ENCODE data around the gene C5orf46.

C5orf46 gene

DNA sequence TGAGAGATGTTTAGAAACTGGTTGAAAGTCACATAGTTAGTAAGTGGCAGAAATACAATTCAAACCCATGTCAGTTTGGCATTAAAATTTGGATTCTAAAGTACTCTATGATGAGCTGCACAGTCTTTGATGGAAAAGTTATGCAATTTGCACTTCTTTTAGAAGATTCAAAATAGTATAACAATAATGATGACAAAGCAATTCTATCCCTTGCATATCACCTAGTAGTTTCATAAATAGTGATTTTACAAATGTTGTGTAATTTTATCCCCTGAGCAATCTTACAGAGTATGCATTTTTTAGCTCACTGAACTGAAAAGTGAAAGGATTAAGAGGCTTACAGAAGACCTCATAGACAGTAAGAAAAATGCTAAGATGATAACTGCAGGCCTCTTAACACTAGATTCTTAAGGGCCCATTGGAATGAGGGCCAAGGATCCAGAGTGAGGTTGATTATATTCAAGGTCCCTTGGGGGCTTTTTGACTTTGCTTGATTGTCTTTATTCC lies 3.7 kb downstream of the C5orf46 start:
- DNase-seq: no peak
- H3K4me3 ChIP-seq (ENCODE audit: low read depth, low read length): no peak overlapping the region
- no peaks in the 10 kb centered on the region for H3K27me3 ChIP-seq (replicated peaks)
- H3K27ac ChIP-seq: no peak overlapping the region
- TF ChIP-seq, protein P1, sequence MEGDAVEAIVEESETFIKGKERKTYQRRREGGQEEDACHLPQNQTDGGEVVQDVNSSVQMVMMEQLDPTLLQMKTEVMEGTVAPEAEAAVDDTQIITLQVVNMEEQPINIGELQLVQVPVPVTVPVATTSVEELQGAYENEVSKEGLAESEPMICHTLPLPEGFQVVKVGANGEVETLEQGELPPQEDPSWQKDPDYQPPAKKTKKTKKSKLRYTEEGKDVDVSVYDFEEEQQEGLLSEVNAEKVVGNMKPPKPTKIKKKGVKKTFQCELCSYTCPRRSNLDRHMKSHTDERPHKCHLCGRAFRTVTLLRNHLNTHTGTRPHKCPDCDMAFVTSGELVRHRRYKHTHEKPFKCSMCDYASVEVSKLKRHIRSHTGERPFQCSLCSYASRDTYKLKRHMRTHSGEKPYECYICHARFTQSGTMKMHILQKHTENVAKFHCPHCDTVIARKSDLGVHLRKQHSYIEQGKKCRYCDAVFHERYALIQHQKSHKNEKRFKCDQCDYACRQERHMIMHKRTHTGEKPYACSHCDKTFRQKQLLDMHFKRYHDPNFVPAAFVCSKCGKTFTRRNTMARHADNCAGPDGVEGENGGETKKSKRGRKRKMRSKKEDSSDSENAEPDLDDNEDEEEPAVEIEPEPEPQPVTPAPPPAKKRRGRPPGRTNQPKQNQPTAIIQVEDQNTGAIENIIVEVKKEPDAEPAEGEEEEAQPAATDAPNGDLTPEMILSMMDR (IDR thresholded peaks at IDR 0.05; ENCODE audit: low read depth, low read length, missing control alignments): no peak
- in situ Hi-C loops (cut with HindIII; ENCODE audit: low pct_ligation_motif_present, low sequenced_read_pairs): no loop called here
- no peaks in the 10 kb centered on the region for H3K36me3 ChIP-seq (replicated peaks)

DNA sequence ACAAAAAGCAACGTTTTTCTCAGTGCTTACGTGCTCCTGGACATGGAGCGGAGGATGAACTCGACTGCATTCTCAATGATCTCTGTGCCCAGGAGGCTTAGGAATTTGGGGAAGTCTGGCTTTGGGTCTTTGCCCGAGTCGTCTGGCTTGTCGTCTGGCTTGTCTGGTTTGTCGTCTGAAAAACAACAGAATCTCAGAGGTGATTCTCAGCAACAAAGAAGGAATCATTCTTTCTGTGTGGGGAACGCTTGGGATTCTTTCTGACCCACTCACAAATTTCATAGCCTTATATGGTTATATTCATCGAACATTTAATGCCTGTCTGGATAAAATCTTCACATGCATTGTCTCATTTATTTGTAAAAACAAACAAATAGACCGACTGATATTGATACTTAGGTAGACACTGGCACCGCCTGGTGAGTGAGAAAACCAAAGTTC lies 4.7 kb downstream of the C5orf46 start:
- H3K36me3 ChIP-seq (replicated peaks): no peaks in the 10 kb centered on the region
- TF ChIP-seq, protein P1 (IDR thresholded peaks at IDR 0.05; ENCODE audit: low read depth, low read length, missing control alignments): no peak
- peak; percentile 69 for DNase-seq

DNA sequence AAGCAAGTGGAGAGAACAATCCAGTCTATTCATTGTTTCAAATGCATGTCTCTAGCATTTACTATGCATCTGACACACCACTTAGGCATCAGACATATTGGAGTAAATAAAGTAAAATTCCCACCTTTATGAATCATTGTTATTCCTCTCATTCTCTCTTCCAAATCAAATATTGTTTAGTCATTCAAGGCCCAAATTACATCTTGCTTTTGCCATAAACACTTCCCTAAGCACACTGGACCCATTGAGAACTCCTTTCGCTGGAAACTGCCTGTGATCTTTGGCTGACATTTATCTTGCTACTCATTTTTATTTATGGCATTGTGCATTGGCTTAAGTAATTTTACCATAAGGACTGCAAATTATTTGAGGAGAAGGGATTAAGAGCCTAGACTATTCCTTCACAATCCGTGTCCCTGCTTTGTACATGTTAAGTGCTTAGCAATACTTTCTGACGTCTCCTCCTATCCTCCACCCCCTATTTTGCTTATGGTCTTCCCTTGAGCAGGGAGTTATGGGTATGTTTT lies 7.4 kb downstream of the C5orf46 start:
- TF ChIP-seq, protein P1 (IDR thresholded peaks at IDR 0.05; ENCODE audit: low read depth, low read length, missing control alignments): no peak
- no peak for DNase-seq
- no peak overlapping the region for H3K4me3 ChIP-seq (ENCODE audit: low read depth, low read length)
- in situ Hi-C loops (cut with HindIII; ENCODE audit: low pct_ligation_motif_present, low sequenced_read_pairs): no loop called here
- H3K36me3 ChIP-seq (replicated peaks): no peaks in the 10 kb centered on the region
- no peaks in the 10 kb centered on the region for H3K27me3 ChIP-seq (replicated peaks)
- no peak overlapping the region for H3K27ac ChIP-seq

More for the DNA sequence above, 4.7 kb downstream of the C5orf46 start:
- peak overlapping the region; percentile 64 for H3K27ac ChIP-seq
- in situ Hi-C loops (cut with HindIII; ENCODE audit: low pct_ligation_motif_present, low sequenced_read_pairs): no loop called here
- no peaks in the 10 kb centered on the region for H3K27me3 ChIP-seq (replicated peaks)
- H3K4me3 ChIP-seq (ENCODE audit: low read depth, low read length): no peak overlapping the region

DNA sequence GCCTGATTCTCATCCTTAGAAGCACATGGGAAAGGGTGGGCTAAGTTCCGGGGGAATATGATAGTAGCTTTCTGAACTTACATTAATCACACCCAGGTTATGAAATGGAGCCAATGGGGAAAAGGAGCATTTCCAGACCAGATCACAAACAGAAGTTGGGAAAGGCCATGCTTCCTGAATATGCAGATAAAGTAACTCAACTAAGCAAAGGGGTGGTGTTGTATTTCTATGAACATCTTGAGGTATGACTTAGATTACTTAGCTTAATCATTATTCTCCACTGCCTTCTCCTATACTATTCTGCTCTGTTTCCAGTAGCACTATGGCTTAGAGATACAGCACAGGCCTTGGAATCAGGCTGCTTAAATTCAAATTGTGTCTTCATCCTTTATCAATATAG lies 10.5 kb downstream of the C5orf46 start:
- Histone ChIP-seq H3K4me3 (ENCODE audit: low read depth, low read length) (no peak overlapping the region), H3K36me3 (replicated peaks) (no peaks in the 10 kb centered on the region), H3K27ac (no peak overlapping the region), H3K27me3 (replicated peaks) (no peaks in the 10 kb centered on the region)
- TF ChIP-seq, protein P1 (IDR thresholded peaks at IDR 0.05; ENCODE audit: low read depth, low read length, missing control alignments): no peak
- in situ Hi-C loops (cut with HindIII; ENCODE audit: low pct_ligation_motif_present, low sequenced_read_pairs): no loop called here
- DNase-seq: no peak

DNA sequence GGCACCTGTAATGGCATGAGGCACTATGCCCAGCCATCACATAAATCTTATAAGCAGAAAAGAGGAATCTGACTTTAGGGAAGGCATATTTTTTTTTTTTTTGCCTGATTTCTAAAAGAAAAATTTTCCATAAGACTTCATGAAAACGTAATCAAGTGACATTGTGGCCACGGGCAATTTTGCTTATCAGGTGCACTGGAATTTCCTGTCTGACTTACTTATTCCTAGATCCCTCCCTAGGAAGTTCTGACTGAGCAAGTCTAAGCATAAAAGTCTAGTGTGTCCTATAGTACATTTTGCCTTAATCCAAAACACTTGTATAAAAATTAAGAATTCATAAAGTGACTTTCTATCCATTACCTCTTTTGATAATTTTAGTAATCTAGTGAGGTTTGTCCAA lies 12.5 kb downstream of the C5orf46 start:
- TF ChIP-seq, protein P1 (IDR thresholded peaks at IDR 0.05; ENCODE audit: low read depth, low read length, missing control alignments): no peak
- no peak overlapping the region for H3K27ac ChIP-seq
- peak; percentile 16 for DNase-seq
- no peak overlapping the region for H3K4me3 ChIP-seq (ENCODE audit: low read depth, low read length)
- in situ Hi-C loops (cut with HindIII; ENCODE audit: low pct_ligation_motif_present, low sequenced_read_pairs): no loop called here
- no peaks in the 10 kb centered on the region for H3K27me3 ChIP-seq (replicated peaks)
- no peaks in the 10 kb centered on the region for H3K36me3 ChIP-seq (replicated peaks)
